ENCODE results near the gene AP2A2.

GRCh38 chr11:942823-943222, 17.2 kb downstream of the AP2A2 start:
- TF ChIP-seq CTCF (IDR thresholded peaks at IDR 0.05), result no peak
- no peak for TF ChIP-seq POLR2A (IDR thresholded peaks at IDR 0.05)
